H9 (cell line): ENCODE measurements around the gene RSU1. TPM values are rescaled to one million over a fixed set of nuclear protein-coding genes. Genes with fewer than 3 reads are reported as not detected.

ENCODE experiments used
- DNase-seq: peaks from one replicate; pipeline ENCODE4 v3.0.0-alpha.2; 2017
- H2AFZ ChIP-seq: one replicate; pipeline ENCODE4 v1.6.1; 2013; ENCODE audit warnings: mild to moderate bottlenecking, low read length, control low read depth, moderate library complexity
- H2AK5ac ChIP-seq: 2 replicates; pipeline ENCODE4 v1.6.1; 2013; ENCODE audit warnings: low read length, control low read depth, mixed read lengths; ENCODE audit not compliant: insufficient read length
- H2BK120ac ChIP-seq: one replicate; pipeline ENCODE4 v1.6.1; 2013; ENCODE audit warnings: low read depth, mild to moderate bottlenecking, low read length, control low read depth, inconsistent platforms; ENCODE audit not compliant: poor library complexity, severe bottlenecking
- H2BK12ac ChIP-seq: 2 replicates; pipeline ENCODE4 v1.6.1; 2013; ENCODE audit warnings: low read length, control low read depth, mixed read lengths, low read depth; ENCODE audit not compliant: insufficient read length
- H2BK15ac ChIP-seq: 2 replicates; pipeline ENCODE4 v1.6.1; 2013; ENCODE audit warnings: low read depth, low read length, control low read depth
- H2BK20ac ChIP-seq: one replicate; pipeline ENCODE4 v1.6.1; 2013; ENCODE audit warnings: low read depth, mild to moderate bottlenecking, low read length, control low read depth, inconsistent platforms; ENCODE audit not compliant: poor library complexity, severe bottlenecking
- H2BK5ac ChIP-seq: 2 replicates; pipeline ENCODE4 v1.6.1; 2013; ENCODE audit warnings: low read length, control low read depth, mixed read lengths; ENCODE audit not compliant: insufficient read length
- H3K14ac ChIP-seq: 2 replicates; pipeline ENCODE4 v1.6.1; 2013; ENCODE audit warnings: low read length, control low read depth; ENCODE audit not compliant: insufficient read depth
- H3K18ac ChIP-seq: 2 replicates; pipeline ENCODE4 v1.6.1; 2013; ENCODE audit warnings: low read depth, mild to moderate bottlenecking, mixed read lengths, low read length, control low read depth; ENCODE audit not compliant: insufficient read length
- H3K23ac ChIP-seq: 2 replicates; pipeline ENCODE4 v1.6.1; 2013; ENCODE audit warnings: low read length, control low read depth, mixed read lengths, low read depth; ENCODE audit not compliant: insufficient read length
- H3K23me2 ChIP-seq: 2 replicates; pipeline ENCODE4 v1.6.1; 2013; ENCODE audit warnings: low read depth, mild to moderate bottlenecking, mixed read lengths, low read length, control low read depth; ENCODE audit not compliant: insufficient read length, poor library complexity, severe bottlenecking
- H3K27ac ChIP-seq: 2 replicates; pipeline ENCODE4 v1.5.1; 2013; ENCODE audit warnings: low read length, control low read depth, mixed read lengths, low read depth; ENCODE audit not compliant: insufficient read length
- H3K27me3 ChIP-seq: 2 replicates; pipeline ENCODE4 v1.6.1; 2013; ENCODE audit warnings: low read length, control low read depth, inconsistent platforms; ENCODE audit not compliant: insufficient read depth
- H3K4ac ChIP-seq: 2 replicates; pipeline ENCODE4 v1.6.1; 2013; ENCODE audit warnings: low read depth, mild to moderate bottlenecking, control low read depth, inconsistent platforms, low read length, moderate library complexity
- H3K4me1 ChIP-seq: 2 replicates; pipeline ENCODE4 v1.6.1; 2013; ENCODE audit warnings: low read length, control low read depth, inconsistent platforms; ENCODE audit not compliant: insufficient read depth
- H3K4me2 ChIP-seq: 2 replicates; pipeline ENCODE4 v1.6.1; 2013; ENCODE audit warnings: low read length, control low read depth, mixed read lengths; ENCODE audit not compliant: insufficient read length, insufficient read depth
- H3K56ac ChIP-seq: 2 replicates; pipeline ENCODE4 v1.6.1; 2013; ENCODE audit warnings: low read depth, mild to moderate bottlenecking, mixed read lengths, low read length, control low read depth; ENCODE audit not compliant: insufficient read length
- H3K79me1 ChIP-seq: 2 replicates; pipeline ENCODE4 v1.6.1; 2013; ENCODE audit warnings: low read depth, mild to moderate bottlenecking, moderate library complexity, low read length, control low read depth, inconsistent platforms; ENCODE audit not compliant: insufficient read depth, poor library complexity, severe bottlenecking
- H3K79me2 ChIP-seq: 2 replicates; pipeline ENCODE4 v1.6.1; 2013; ENCODE audit warnings: low read length, control low read depth, inconsistent platforms; ENCODE audit not compliant: insufficient read depth
- H3K9ac ChIP-seq: 2 replicates; pipeline ENCODE4 v1.6.1; 2013; ENCODE audit warnings: low read length, control low read depth, mixed read lengths; ENCODE audit not compliant: insufficient read length; ENCODE audit errors: extremely low read depth
- H3K9me3 ChIP-seq: one replicate; pipeline ENCODE4 v1.6.1; 2013; ENCODE audit warnings: low read depth, low read length, inconsistent platforms; ENCODE audit not compliant: control insufficient read depth
- H3T11ph ChIP-seq: one replicate; pipeline ENCODE4 v1.6.1; 2013; ENCODE audit warnings: mild to moderate bottlenecking, low read length, control low read depth, inconsistent platforms
- H4K20me1 ChIP-seq: one replicate; pipeline ENCODE4 v1.6.1; 2013; ENCODE audit not compliant: control insufficient read depth, insufficient read length, insufficient read depth
- H4K5ac ChIP-seq: 2 replicates; pipeline ENCODE4 v1.6.1; 2013; ENCODE audit warnings: low read depth, mild to moderate bottlenecking, mixed read lengths, low read length, control low read depth; ENCODE audit not compliant: insufficient read length
- H4K8ac ChIP-seq: replicated peaks from 2 replicates; pipeline ENCODE4 v1.6.1; 2013; ENCODE audit warnings: low read length, control low read depth, mixed read lengths, low read depth; ENCODE audit not compliant: insufficient read length
- H4K91ac ChIP-seq: 2 replicates; pipeline ENCODE4 v1.6.1; 2013; ENCODE audit warnings: low read depth, mild to moderate bottlenecking, moderate library complexity, mixed read lengths, low read length, control low read depth; ENCODE audit not compliant: insufficient read length
- H3K27ac Mint-ChIP-seq, 3 experiments: 2 replicates in 2 of 3; 3 replicates in 1 of 3; pipeline ENCODE4 v1.8.0; 2020 to 2021; ENCODE audit warnings: mixed read lengths in 3 of 3, mild to moderate bottlenecking in 1 of 3, moderate library complexity in 1 of 3
- H3K27me3 Mint-ChIP-seq: 2 replicates; pipeline ENCODE4 v1.8.0; 2021; ENCODE audit warnings: low read depth, mild to moderate bottlenecking, moderate library complexity, mixed read lengths
- H3K36me3 Mint-ChIP-seq, 3 experiments: 2 replicates in 2 of 3; 3 replicates in 1 of 3; pipeline ENCODE4 v1.8.0; 2020 to 2021; ENCODE audit warnings: low read depth in 3 of 3, mixed read lengths in 3 of 3; ENCODE audit not compliant: insufficient read depth in 1 of 3
- H3K4me1 Mint-ChIP-seq, 2 experiments: 2 replicates each; pipeline ENCODE4 v1.8.0; 2020; ENCODE audit warnings: mixed read lengths in 2 of 2
- H3K4me3 Mint-ChIP-seq, 2 experiments: 2 replicates in 1 of 2; 3 replicates in 1 of 2; pipeline ENCODE4 v1.8.0; 2020 to 2021; ENCODE audit warnings: mild to moderate bottlenecking in 2 of 2, mixed read lengths in 2 of 2, moderate library complexity in 1 of 2
- H3K9me3 Mint-ChIP-seq, 2 experiments: 2 replicates in 1 of 2; 3 replicates in 1 of 2; pipeline ENCODE4 v1.8.0; 2020; ENCODE audit warnings: mild to moderate bottlenecking in 2 of 2, mixed read lengths in 2 of 2, moderate library complexity in 1 of 2
- CTCF ChIP-seq: fragments of 200-600 bp; sonication (generic); conservative IDR thresholded peaks from 3 replicates; pipeline ENCODE4 v1.8.0; 2021; ENCODE audit warnings: antibody characterized with exemption, mild to moderate bottlenecking
- WGBS: extraction: QIAGEN DNeasy Blood & Tissue Kit; methylation state at CpG from one replicate; pipeline ENCODE4 v1.1.7; 2013; ENCODE audit warnings: missing lambda C conversion rate, low lambda C conversion rate, mixed read lengths; ENCODE audit not compliant: insufficient read length; ENCODE audit errors: extremely low coverage; 5-methylcytosine and 5-hydroxymethylcytosine counted together
- total RNA-seq: library from RNA; stranded (reverse); gene quantifications from 2 replicates; pipeline ENCODE4 v1.2.1, GENCODE V29; 2021

The RSU1 gene
- total RNA-seq, 1 experiment from 2014 or later: 59.4 TPM

- H3K4me3 Mint-ChIP-seq: no peak overlapping the region
- WGBS: no CpG with 5 or more reads among the region's 4 CpGs
- H2BK12ac ChIP-seq: no peak overlapping the region
These were observed 5.6 kb upstream of the RSU1 start for GRCh38 chr10:16822726-16823360.

More at GRCh38 chr10:16822726-16823360, 5.6 kb upstream of the RSU1 start:
- Histone ChIP-seq H3K79me1 (no peaks in the 10 kb centered on the region), H2AFZ (no peak overlapping the region), H2BK20ac (no peak overlapping the region), H3K9ac (no peak overlapping the region), H3T11ph (no peak overlapping the region), H4K20me1 (no peaks in the 10 kb centered on the region), H3K23ac (no peak overlapping the region), H4K5ac (no peak overlapping the region), H2BK120ac (no peak overlapping the region), H3K14ac (no peak overlapping the region), H3K27me3 (no peaks in the 10 kb centered on the region; the same call in 1 of the 2 replicates), H3K79me2 (no peaks in the 10 kb centered on the region), H3K56ac (no peak overlapping the region), H3K9me3 (peaks cover 20% of the 10 kb centered on the region), H4K8ac (no peak overlapping the region), H3K4ac (no peak overlapping the region), H3K27ac (no peak overlapping the region), H3K18ac (no peak overlapping the region), H3K4me1 (no peaks in the 10 kb centered on the region), H3K4me2 (no peak overlapping the region), H2AK5ac (no peak overlapping the region), H4K91ac (no peak overlapping the region), H2BK5ac (no peak overlapping the region), H2BK15ac (no peak overlapping the region), H3K23me2 (no peaks in the 10 kb centered on the region)
- no peak for TF ChIP-seq CTCF
- Mint-ChIP-seq H3K27me3 (peaks cover 13% of the 10 kb centered on the region), H3K9me3 (peaks cover 27 to 32% of the 10 kb centered on the region in 2 experiments), H3K36me3 (peaks cover 16 to 22% (median 20%) of the 10 kb centered on the region in 3 experiments), H3K27ac (no peak overlapping the region), H3K4me1 (peaks cover 5 to 8% of the 10 kb centered on the region in 2 experiments)
- DNase-seq: no peak
